CD8-positive, alpha-beta memory T cell (primary cell): ENCODE data around the gene RYR2. TPM values are rescaled to one million over a fixed set of nuclear protein-coding genes. Genes with fewer than 3 reads are reported as not detected.

Source experiments
- CTCF ChIA-PET: fragments of 350-600 bp; sonication (Branson Sonifier 250); formaldehyde crosslinking; loops from one replicate; lab custom pipeline; 2021; ENCODE audit warnings: antibody characterized with exemption; lab: Charles Lee
- POLR2A ChIA-PET: fragments of 350-600 bp; sonication (Branson Sonifier 250); formaldehyde crosslinking; loops from one replicate; lab custom pipeline; 2021; ENCODE audit warnings: antibody characterized with exemption; lab: Charles Lee
- DNase-seq, 5 donors: peaks; one replicate each; pipeline versions ENCODE4 v3.0.0 to v3.0.0-alpha.2; 2020 to 2022; ENCODE audit warnings: mixed read lengths in 1 of 5
- H3K27ac ChIP-seq: one replicate; pipeline ENCODE4 v1.7.0; 2013; ENCODE audit warnings: low read depth, mild to moderate bottlenecking, low read length, moderate library complexity
- H3K27me3 ChIP-seq: 2 replicates; pipeline ENCODE4 v1.7.0; 2013; ENCODE audit warnings: low read length, mild to moderate bottlenecking; ENCODE audit not compliant: insufficient read depth, poor library complexity, severe bottlenecking
- H3K36me3 ChIP-seq: 2 replicates; pipeline ENCODE4 v1.7.0; 2013; ENCODE audit warnings: mild to moderate bottlenecking, low read length, moderate library complexity; ENCODE audit not compliant: insufficient read depth
- H3K4me1 ChIP-seq: 2 replicates; pipeline ENCODE4 v1.7.0; 2013; ENCODE audit warnings: mild to moderate bottlenecking, low read length, moderate library complexity; ENCODE audit not compliant: insufficient read depth
- H3K4me3 ChIP-seq: 2 replicates; pipeline ENCODE4 v1.7.0; 2013; ENCODE audit warnings: mild to moderate bottlenecking, low read length
- H3K9me3 ChIP-seq: 2 replicates; pipeline ENCODE4 v1.7.0; 2013; ENCODE audit warnings: mild to moderate bottlenecking, low read length
- H3K27ac Mint-ChIP-seq, 8 donors: one replicate each; pipeline ENCODE4 v1.8.0; 2020 to 2021; ENCODE audit warnings: mixed read lengths in 8 of 8, mild to moderate bottlenecking in 6 of 8, inconsistent platforms in 3 of 8, moderate library complexity in 3 of 8
- H3K27me3 Mint-ChIP-seq, 2 donors: one replicate each; pipeline ENCODE4 v1.8.0; 2020 to 2021; ENCODE audit warnings: mixed read lengths in 2 of 2, mild to moderate bottlenecking in 1 of 2, moderate library complexity in 1 of 2
- H3K36me3 Mint-ChIP-seq, 3 donors: one replicate each; pipeline ENCODE4 v1.8.0; 2020 to 2021; ENCODE audit warnings: mixed read lengths in 3 of 3, inconsistent platforms in 1 of 3, mild to moderate bottlenecking in 1 of 3
- H3K4me1 Mint-ChIP-seq, 3 donors: one replicate each; pipeline ENCODE4 v1.8.0; 2020 to 2021; ENCODE audit warnings: mixed read lengths in 3 of 3, inconsistent platforms in 1 of 3, mild to moderate bottlenecking in 1 of 3
- H3K4me3 Mint-ChIP-seq, 7 donors: one replicate each; pipeline ENCODE4 v1.8.0; 2020 to 2021; ENCODE audit warnings: mixed read lengths in 7 of 7, mild to moderate bottlenecking in 6 of 7, moderate library complexity in 4 of 7, inconsistent platforms in 2 of 7
- H3K9me3 Mint-ChIP-seq, 5 donors: one replicate each; pipeline ENCODE4 v1.8.0; 2020 to 2022; ENCODE audit warnings: mixed read lengths in 5 of 5, mild to moderate bottlenecking in 3 of 5, moderate library complexity in 2 of 5, inconsistent platforms in 1 of 5
- polyA plus RNA-seq: library from polyadenylated mRNA; unstranded; fragments of 300-500 nt; fragmentation: Illumina TruSeq; gene quantifications from one replicate; pipeline ENCODE4 v1.2.3, GENCODE V29; 2021
- total RNA-seq, 2 experiments: library from RNA; stranded (reverse); gene quantifications; one replicate each; pipeline ENCODE4 v1.2.3, GENCODE V29; 2021

The RYR2 gene
- total and polyA plus RNA-seq, 3 experiments from 2014 or later = 0.06 to 0.13 (median 0.11) TPM

GRCh38 chr1:237619553-237619952, 577.6 kb downstream of the RYR2 start:
- H3K4me3 ChIP-seq = no peak overlapping the region
- DNase-seq = no peak
- H3K27ac ChIP-seq = no peak overlapping the region
- no peaks in the 10 kb centered on the region for H3K27me3 ChIP-seq
- H3K27ac Mint-ChIP-seq = no peak overlapping the region
- H3K4me1 Mint-ChIP-seq = no peaks in the 10 kb centered on the region
- H3K4me3 Mint-ChIP-seq = no peak overlapping the region
- no peaks in the 10 kb centered on the region for H3K36me3 Mint-ChIP-seq
- H3K4me1 ChIP-seq = no peaks in the 10 kb centered on the region
- peaks cover 0 to 1% of the 10 kb centered on the region in 2 donors for H3K27me3 Mint-ChIP-seq
- ChIA-PET POLR2A (no interaction called here), CTCF (no interaction called here)
- H3K36me3 ChIP-seq = no peaks in the 10 kb centered on the region
- peaks cover 5 to 19% (median 14%) of the 10 kb centered on the region in 5 donors for H3K9me3 Mint-ChIP-seq
- H3K9me3 ChIP-seq = no peaks in the 10 kb centered on the region

DNA sequence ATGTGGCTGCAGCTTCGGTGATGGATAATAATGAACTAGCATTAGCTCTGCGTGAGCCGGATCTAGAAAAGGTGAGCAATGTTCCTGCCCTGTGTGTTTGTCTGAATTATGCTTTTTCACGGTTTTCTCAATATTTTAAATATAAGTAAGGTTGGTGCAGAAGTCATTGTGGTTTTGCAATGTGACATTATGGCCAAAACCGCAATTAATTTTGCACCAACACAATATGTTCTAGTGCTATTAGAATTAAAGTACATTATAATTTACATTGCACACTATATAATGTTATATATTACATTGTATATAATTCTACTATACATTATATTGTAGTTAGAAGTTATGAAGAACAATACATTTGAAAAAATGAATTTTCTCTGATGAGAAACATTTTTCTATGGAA, 592.9 kb downstream of the RYR2 start:
- H3K4me1 Mint-ChIP-seq = no peaks in the 10 kb centered on the region
- DNase-seq = no peak
- POLR2A ChIA-PET = no interaction called here

DNA sequence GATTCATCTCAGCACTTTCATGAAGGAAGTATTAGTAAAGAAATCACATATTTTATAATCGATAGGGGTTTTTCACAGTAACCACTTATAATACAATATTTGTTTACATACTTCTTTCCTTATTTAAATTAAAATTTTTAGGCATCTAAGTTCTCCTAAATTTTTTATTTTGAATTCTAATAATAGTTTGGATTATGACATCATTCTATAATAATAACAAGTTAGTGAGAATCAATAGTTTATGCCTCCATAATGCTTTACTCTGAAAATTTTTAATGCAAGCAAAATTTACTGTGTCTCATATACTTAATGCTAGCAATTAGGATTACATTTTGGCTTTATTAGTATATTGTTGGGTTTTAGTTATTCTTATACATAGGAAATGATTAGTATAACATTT, 596.6 kb downstream of the RYR2 start:
- H3K27ac ChIP-seq = no peak overlapping the region
- no peak for DNase-seq
- Mint-ChIP-seq H3K36me3 (no peaks in the 10 kb centered on the region), H3K27me3 (no peaks in the 10 kb centered on the region), H3K4me3 (no peak overlapping the region), H3K27ac (no peak overlapping the region), H3K4me1 (no peaks in the 10 kb centered on the region), H3K9me3 (peaks cover 0 to 8% (median 0%) of the 10 kb centered on the region in 5 donors)
- CTCF ChIA-PET = no interaction called here
- H3K27me3 ChIP-seq = no peaks in the 10 kb centered on the region
- H3K36me3 ChIP-seq = no peaks in the 10 kb centered on the region
- no peaks in the 10 kb centered on the region for H3K4me1 ChIP-seq
- no peak overlapping the region for H3K4me3 ChIP-seq
- POLR2A ChIA-PET = no interaction called here
- no peaks in the 10 kb centered on the region for H3K9me3 ChIP-seq

More for the DNA sequence above, 592.9 kb downstream of the RYR2 start:
- Histone ChIP-seq H3K36me3 (no peaks in the 10 kb centered on the region), H3K4me3 (no peak overlapping the region), H3K9me3 (no peaks in the 10 kb centered on the region), H3K4me1 (no peaks in the 10 kb centered on the region), H3K27me3 (no peaks in the 10 kb centered on the region), H3K27ac (no peak overlapping the region)
- no peaks in the 10 kb centered on the region for H3K36me3 Mint-ChIP-seq
- H3K4me3 Mint-ChIP-seq = no peak overlapping the region
- H3K27me3 Mint-ChIP-seq = peaks cover 0 to 2% of the 10 kb centered on the region in 2 donors
- peaks cover 0 to 8% (median 2%) of the 10 kb centered on the region in 5 donors for H3K9me3 Mint-ChIP-seq
- H3K27ac Mint-ChIP-seq = no peak overlapping the region
- CTCF ChIA-PET = no interaction called here

- Mint-ChIP-seq H3K4me1 (no peaks in the 10 kb centered on the region), H3K9me3 (peaks cover 0 to 2% (median 0%) of the 10 kb centered on the region in 5 donors), H3K36me3 (no peaks in the 10 kb centered on the region), H3K27ac (no peak overlapping the region), H3K4me3 (no peak overlapping the region), H3K27me3 (no peaks in the 10 kb centered on the region)
- no peaks in the 10 kb centered on the region for H3K36me3 ChIP-seq
- H3K4me3 ChIP-seq = no peak overlapping the region
- CTCF ChIA-PET = no interaction called here
- POLR2A ChIA-PET = no interaction called here
- no peaks in the 10 kb centered on the region for H3K4me1 ChIP-seq
- H3K27me3 ChIP-seq = no peaks in the 10 kb centered on the region
- H3K9me3 ChIP-seq = no peaks in the 10 kb centered on the region
- no peak for DNase-seq
- H3K27ac ChIP-seq = no peak overlapping the region
Observed at GRCh38 chr1:237640011-237640671, 598.2 kb downstream of the RYR2 start.

DNA sequence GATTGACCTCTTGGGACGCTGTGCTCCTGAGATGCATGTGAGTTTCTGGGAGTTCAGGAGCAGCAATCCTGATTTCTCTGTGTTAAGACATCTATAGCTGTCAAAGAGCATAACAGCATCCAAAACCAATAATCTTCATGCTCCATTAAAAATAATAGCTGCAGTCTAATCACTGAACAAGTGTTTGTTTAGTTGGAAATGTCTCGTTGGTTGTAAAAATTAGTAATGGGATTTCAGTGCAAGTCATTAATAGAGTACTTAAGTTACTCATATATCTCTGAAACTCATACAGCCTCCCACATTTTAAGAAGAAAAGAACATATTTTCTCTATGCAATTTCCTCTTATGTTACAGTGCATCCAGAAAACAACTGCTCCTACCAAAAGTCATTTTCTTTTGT, 599.0 kb downstream of the RYR2 start:
- no peak for DNase-seq
- H3K4me1 ChIP-seq = no peaks in the 10 kb centered on the region
- H3K27ac ChIP-seq = no peak overlapping the region
- POLR2A ChIA-PET = no interaction called here
- H3K4me1 Mint-ChIP-seq = no peaks in the 10 kb centered on the region
- no peaks in the 10 kb centered on the region for H3K9me3 ChIP-seq
- H3K36me3 Mint-ChIP-seq = no peaks in the 10 kb centered on the region
- H3K4me3 Mint-ChIP-seq = no peak overlapping the region
- H3K27me3 ChIP-seq = no peaks in the 10 kb centered on the region
- CTCF ChIA-PET = no interaction called here
- no peak overlapping the region for H3K4me3 ChIP-seq
- H3K27ac Mint-ChIP-seq = no peak overlapping the region
- no peaks in the 10 kb centered on the region for H3K27me3 Mint-ChIP-seq
- H3K9me3 Mint-ChIP-seq = peaks cover 0 to 2% (median 0%) of the 10 kb centered on the region in 5 donors
- H3K36me3 ChIP-seq = no peaks in the 10 kb centered on the region

DNA sequence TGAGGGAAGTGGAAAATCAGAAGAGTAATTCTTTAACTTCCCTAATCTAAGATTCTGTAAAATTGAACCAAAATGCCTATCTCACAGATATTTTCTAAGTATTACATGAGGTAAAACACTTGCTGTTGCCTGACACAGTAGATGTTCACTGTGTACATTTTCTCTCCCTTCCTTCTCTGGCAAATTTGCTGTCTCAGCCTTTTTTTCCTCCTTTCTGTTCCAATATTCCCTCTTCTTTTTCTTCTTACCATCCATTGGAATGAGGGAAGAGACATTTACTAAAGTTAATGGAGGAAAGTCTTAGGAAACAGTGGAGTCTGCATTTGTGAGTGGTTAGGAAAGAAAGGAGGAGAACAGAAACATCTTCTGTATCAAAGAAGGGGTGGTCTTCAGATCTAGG, 608.8 kb downstream of the RYR2 start:
- H3K4me1 ChIP-seq = no peaks in the 10 kb centered on the region
- Mint-ChIP-seq H3K9me3 (no peaks in the 10 kb centered on the region), H3K27ac (no peak overlapping the region)

DNA sequence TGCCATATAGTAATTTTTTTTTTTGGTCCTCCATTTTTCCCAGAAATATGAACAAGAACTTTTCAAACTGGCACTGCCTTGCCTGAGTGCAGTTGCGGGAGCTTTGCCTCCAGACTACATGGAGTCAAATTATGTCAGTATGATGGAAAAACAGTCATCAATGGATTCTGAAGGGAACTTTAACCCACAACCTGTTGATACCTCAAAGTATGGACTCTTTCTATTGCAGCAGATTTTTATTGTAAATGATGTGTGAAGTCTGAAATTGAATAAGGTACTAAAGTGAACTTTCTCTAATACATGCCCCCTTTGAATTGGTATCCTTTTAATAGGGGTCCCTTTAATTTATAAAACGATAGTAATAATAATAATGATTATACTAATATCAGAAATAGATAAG, 613.8 kb downstream of the RYR2 start:
- no peak overlapping the region for H3K4me3 Mint-ChIP-seq
- no peaks in the 10 kb centered on the region for H3K36me3 ChIP-seq

More for the DNA sequence above, 608.8 kb downstream of the RYR2 start:
- Histone ChIP-seq H3K27ac (no peak overlapping the region), H3K36me3 (no peaks in the 10 kb centered on the region), H3K4me3 (no peak overlapping the region), H3K27me3 (no peaks in the 10 kb centered on the region), H3K9me3 (no peaks in the 10 kb centered on the region)
- POLR2A ChIA-PET = no interaction called here
- DNase-seq = no peak
- no peaks in the 10 kb centered on the region for H3K27me3 Mint-ChIP-seq
- H3K4me3 Mint-ChIP-seq = no peak overlapping the region
- no peaks in the 10 kb centered on the region for H3K4me1 Mint-ChIP-seq
- no peaks in the 10 kb centered on the region for H3K36me3 Mint-ChIP-seq
- CTCF ChIA-PET = no interaction called here

DNA sequence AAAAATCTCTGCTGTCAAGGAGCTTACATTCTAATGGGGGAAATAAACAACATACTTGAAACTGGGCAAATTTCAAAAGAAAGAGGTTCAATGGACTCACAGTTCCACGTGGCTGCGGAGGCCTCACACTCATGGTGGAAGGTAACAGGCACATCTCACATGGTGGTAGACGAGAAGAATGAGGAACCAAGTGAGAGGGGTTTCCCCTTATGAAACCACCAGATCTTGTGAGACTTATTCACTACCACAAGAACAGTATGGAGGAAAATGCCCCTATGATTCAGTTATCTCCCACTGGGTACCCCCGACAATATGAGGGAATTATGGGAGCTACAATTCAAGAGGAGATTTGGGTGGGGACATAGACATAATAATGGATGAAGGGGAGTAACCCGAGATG, 622.4 kb downstream of the RYR2 start:
- CTCF ChIA-PET = no interaction called here
- Mint-ChIP-seq H3K36me3 (no peaks in the 10 kb centered on the region), H3K27me3 (no peaks in the 10 kb centered on the region), H3K9me3 (peaks cover 0 to 4% (median 3%) of the 10 kb centered on the region in 5 donors), H3K4me1 (no peaks in the 10 kb centered on the region), H3K27ac (no peak overlapping the region), H3K4me3 (no peak overlapping the region)
- Histone ChIP-seq H3K27ac (no peak overlapping the region), H3K27me3 (no peaks in the 10 kb centered on the region), H3K9me3 (no peaks in the 10 kb centered on the region), H3K36me3 (no peaks in the 10 kb centered on the region), H3K4me1 (no peaks in the 10 kb centered on the region), H3K4me3 (no peak overlapping the region)
- POLR2A ChIA-PET = no interaction called here
- no peak for DNase-seq

More for the DNA sequence above, 613.8 kb downstream of the RYR2 start:
- Histone ChIP-seq H3K4me3 (no peak overlapping the region), H3K4me1 (no peaks in the 10 kb centered on the region), H3K9me3 (no peaks in the 10 kb centered on the region), H3K27ac (no peak overlapping the region), H3K27me3 (no peaks in the 10 kb centered on the region)
- H3K27me3 Mint-ChIP-seq = no peaks in the 10 kb centered on the region
- ChIA-PET CTCF (no interaction called here), POLR2A (no interaction called here)
- no peaks in the 10 kb centered on the region for H3K9me3 Mint-ChIP-seq
- no peak overlapping the region for H3K27ac Mint-ChIP-seq
- no peaks in the 10 kb centered on the region for H3K4me1 Mint-ChIP-seq
- DNase-seq = no peak
- H3K36me3 Mint-ChIP-seq = no peaks in the 10 kb centered on the region
